WI38 (cell line): ENCODE measurements around the gene LGALSL.

Experiments used
- H3K4me3 ChIP-seq: 2 replicates; pipeline ENCODE4 v1.5.1; 2011; ENCODE audit warnings: low read depth, mild to moderate bottlenecking, control low read depth, low read length
- TF ChIP-seq, protein P1 (sequence below): IDR thresholded peaks from 2 replicates; pipeline ENCODE4 v1.5.1; 2012; ENCODE audit warnings: low read depth, mild to moderate bottlenecking, control low read depth, low read length

Gene LGALSL

DNA sequence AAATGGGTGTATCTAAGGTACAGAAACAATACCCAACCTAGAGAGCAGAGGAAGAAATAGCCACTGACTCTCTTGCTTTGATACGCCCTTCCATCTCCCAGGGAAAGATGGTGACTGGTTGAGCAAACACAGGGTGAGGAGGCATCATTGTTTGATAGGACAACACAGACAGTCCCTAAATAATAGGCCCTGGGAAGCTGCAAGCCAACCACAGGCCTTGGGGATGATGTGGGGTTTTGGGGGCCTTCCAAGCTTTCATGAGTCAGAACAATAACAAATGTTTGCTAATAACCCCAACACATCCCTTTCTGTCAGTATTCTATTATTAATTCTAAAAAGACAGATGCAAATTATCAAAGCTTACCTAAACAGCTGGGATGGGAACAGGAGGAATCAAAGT lies 9.8 kb downstream of the LGALSL start:
- no peak overlapping the region for H3K4me3 ChIP-seq

DNA sequence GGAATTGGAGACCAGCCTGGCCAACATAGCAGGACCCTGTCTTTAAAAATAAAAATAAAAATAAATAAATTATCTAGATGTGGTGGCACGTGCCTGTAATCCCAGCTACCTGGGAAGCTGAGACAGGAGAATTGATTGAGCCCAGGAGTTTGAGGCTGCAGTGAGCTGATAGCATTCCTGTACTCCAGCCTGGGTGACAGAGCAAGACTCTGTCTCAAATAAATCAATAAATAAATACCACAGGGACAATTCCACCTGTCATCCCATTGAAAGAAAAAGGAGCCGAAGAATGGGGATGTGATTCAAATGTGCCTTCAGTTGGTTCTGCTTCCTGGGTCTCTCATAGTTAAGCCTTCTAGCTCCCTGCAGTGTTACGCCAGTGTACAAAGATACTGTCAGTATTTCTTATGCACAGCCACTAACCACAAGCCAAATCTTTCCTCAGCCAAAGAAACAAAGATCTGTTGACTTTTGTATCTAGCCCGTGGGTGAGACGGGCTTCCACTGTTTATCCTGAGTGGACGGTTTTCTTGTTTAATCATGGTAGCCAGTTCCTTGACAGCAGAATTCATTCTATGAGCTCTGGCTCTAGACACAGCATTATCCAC lies 12.6 kb downstream of the LGALSL start:
- TF ChIP-seq, protein P1, sequence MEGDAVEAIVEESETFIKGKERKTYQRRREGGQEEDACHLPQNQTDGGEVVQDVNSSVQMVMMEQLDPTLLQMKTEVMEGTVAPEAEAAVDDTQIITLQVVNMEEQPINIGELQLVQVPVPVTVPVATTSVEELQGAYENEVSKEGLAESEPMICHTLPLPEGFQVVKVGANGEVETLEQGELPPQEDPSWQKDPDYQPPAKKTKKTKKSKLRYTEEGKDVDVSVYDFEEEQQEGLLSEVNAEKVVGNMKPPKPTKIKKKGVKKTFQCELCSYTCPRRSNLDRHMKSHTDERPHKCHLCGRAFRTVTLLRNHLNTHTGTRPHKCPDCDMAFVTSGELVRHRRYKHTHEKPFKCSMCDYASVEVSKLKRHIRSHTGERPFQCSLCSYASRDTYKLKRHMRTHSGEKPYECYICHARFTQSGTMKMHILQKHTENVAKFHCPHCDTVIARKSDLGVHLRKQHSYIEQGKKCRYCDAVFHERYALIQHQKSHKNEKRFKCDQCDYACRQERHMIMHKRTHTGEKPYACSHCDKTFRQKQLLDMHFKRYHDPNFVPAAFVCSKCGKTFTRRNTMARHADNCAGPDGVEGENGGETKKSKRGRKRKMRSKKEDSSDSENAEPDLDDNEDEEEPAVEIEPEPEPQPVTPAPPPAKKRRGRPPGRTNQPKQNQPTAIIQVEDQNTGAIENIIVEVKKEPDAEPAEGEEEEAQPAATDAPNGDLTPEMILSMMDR = no peak
- H3K4me3 ChIP-seq = no peak overlapping the region

More for the DNA sequence above, 9.8 kb downstream of the LGALSL start:
- TF ChIP-seq, protein P1 = no peak

DNA sequence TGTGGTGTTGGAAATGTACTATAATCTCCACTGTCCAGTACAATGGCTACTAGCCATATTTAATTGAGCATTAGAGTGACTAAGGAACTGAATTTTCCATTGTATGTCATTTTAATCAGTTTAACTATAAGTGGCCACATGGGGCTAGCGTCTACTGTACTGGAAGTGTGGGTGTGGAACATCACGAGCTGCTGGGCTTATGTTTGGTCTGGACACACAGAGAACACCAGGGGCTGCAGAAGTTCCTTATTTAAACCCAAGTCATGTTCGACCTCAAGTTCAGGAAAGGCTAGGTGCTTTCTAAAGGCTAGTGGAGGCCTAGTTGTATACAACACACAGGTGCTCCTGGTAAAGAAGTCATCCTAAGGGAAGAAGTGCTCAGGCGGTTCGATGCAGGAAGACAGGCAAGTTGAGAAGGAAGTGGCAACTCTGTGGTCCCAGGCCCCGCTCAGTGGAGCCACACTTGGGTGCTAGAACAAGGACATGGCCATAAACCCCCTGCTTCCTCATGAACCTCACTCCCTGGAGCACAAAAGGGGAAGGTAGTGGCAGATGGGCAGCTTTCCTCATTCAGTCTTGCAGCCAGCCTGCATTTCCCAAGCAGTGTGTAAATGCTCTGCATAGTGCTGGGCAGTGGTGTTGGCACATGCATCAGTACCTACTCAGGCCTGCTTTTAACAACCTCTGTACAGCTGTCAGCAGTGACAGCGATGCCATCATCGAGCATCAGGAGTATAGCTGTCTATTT lies 13.3 kb downstream of the LGALSL start:
- no peak overlapping the region for H3K4me3 ChIP-seq
- TF ChIP-seq, protein P1 = no peak

DNA sequence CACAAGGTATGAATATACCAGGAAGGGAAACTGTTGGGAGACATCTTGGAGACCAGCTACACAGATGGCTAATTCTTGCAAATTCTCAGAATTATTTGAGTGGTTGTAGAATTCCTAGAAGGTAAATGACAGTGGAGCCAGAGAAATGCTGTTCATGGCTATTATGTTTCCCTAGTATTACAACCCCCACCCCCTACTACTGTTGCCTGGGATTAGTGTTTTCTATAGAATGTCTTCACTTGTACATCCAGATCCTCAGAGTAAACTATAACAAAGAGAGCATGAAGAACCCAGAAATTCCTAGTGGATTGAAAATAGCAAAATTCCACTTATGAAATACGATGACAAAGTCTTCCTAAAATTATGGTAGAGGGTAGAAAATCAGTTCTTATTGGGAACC lies 15.3 kb downstream of the LGALSL start:
- H3K4me3 ChIP-seq = no peak overlapping the region
- TF ChIP-seq, protein P1 = no peak

DNA sequence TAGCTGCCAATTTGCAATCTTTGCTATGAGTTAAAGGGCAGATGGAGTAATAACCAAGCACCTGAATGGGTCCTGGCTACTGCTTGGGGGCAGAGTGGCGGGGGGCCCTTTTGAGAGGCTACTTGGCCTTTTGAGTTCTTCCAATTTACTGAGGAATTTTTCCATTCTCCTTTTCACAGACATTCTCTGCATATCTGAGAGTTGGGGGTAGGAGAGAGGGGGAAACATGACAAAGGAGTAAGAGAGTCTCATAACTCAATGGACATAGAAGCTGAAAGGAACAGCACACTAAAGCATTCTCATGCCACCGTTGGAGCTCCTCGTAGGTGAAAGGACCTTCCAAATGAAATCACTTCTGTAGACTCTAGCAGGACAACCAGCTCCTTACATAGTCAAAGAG lies 16.1 kb downstream of the LGALSL start:
- TF ChIP-seq, protein P1 = no peak
- no peak overlapping the region for H3K4me3 ChIP-seq

DNA sequence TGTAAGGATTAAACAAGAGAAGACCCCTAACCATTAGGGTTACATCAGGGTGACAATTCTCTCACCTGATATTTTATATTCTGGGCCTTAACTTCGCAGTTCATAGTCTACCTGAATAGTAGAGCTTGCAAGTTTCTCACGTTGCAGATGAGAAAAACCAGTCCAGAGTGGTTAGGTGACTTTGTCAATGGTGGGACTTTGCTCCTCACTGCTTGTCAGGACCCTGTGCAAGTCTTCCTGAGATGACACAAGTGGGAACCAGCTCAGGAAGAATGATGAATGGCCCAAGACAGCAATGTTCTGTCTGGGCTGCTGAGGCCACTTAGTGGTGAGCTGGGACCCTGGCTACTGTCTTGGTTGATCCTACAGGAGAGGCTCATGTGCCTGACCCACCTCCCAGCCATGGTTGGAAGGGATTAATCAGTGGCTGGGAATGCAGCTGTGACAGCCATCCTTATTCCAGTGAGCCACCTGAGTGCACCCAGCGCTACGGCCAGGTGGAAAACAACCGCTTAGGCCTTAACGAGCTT lies 16.9 kb downstream of the LGALSL start:
- TF ChIP-seq, protein P1 = no peak
- H3K4me3 ChIP-seq = no peak overlapping the region

DNA sequence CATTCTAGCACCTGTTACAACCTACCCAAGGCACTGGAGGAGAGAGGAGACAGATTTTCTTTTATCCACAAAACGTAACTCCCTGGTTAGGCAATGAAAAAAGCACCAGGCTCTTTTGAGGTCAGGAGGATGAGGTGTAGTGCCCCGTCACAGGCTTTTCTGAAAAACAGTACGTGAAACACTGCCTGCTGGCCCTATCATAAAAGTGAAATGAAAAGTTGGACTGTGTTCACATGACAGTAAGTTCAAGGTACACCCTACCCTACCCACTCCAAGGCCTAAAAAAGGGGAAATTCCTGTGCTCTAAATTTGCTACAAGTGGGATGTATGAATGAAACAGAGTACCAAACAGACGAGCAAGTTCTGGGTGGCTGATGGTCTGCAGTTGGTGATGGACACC lies 17.6 kb downstream of the LGALSL start:
- TF ChIP-seq, protein P1 = no peak
- no peak overlapping the region for H3K4me3 ChIP-seq
